Endothelial cell of umbilical vein (primary cell): ENCODE results near the gene YBX1. TPM values are rescaled to one million over a fixed set of nuclear protein-coding genes. Genes with fewer than 3 reads are reported as not detected.
"Not testable (repeated sequence)": the region's sequence is repeated elsewhere in the genome, so short reads cannot be mapped to it uniquely, and the experiment has no call there.

ENCODE experiments used
- BruUV-seq: library from RNA; stranded (reverse); fragments of 400-500 nt; replicated peaks from 2 replicates; lab custom pipeline; 2021; lab: Mats Ljungman, UMichigan
- CTCF ChIA-PET: fragments of 300-600, 350-600 bp; sonication (Branson Sonifier 250); formaldehyde crosslinking; loops from one replicate; lab custom pipeline; 2021; ENCODE audit warnings: antibody characterized with exemption, inconsistent platforms; lab: Charles Lee
- POLR2A ChIA-PET: fragments of 300-600, 350-600 bp; sonication (Branson Sonifier 250); formaldehyde crosslinking; loops from one replicate; lab custom pipeline; 2021; ENCODE audit warnings: antibody characterized with exemption, inconsistent platforms; lab: Charles Lee
- DNase-seq: peaks from one replicate; pipeline ENCODE4 v3.0.0-alpha.2; 2011; ENCODE audit warnings: low read depth, low spot score
- FAIRE-seq: peaks from 2 replicates; lab custom pipeline; 2011; peaks lifted over from hg19 to GRCh38; lab: Jason Lieb, UNC
- H2AFZ ChIP-seq: 2 replicates; pipeline ENCODE4 v1.6.0; 2012; ENCODE audit warnings: low read depth, low read length, control low read depth, inconsistent platforms
- H3K27ac ChIP-seq: 2 replicates; pipeline ENCODE4 v1.5.1; 2011; ENCODE audit warnings: low read depth, mild to moderate bottlenecking, control low read depth, low read length, moderate library complexity; ENCODE audit not compliant: insufficient read depth
- H3K27me3 ChIP-seq, 2 experiments: 2 replicates each; pipeline versions ENCODE4 v1.6.0 to v1.6.1; 2011; ENCODE audit warnings: low read length in 2 of 2, mixed read lengths in 1 of 2; ENCODE audit not compliant: control insufficient read depth in 2 of 2, insufficient read depth in 2 of 2
- H3K36me3 ChIP-seq, 2 experiments: 2 replicates in 1 of 2; 3 replicates in 1 of 2; pipeline ENCODE4 v1.5.1; 2011; ENCODE audit warnings: low read length in 2 of 2, mild to moderate bottlenecking in 1 of 2, moderate library complexity in 1 of 2; ENCODE audit not compliant: control insufficient read depth in 2 of 2, insufficient read depth in 2 of 2; ENCODE audit errors: extremely low read depth in 1 of 2
- H3K4me1 ChIP-seq: 3 replicates; pipeline ENCODE4 v1.5.1; 2011; ENCODE audit warnings: mild to moderate bottlenecking, low read length; ENCODE audit not compliant: control insufficient read depth, insufficient read depth; ENCODE audit errors: extremely low read depth
- H3K4me2 ChIP-seq: 2 replicates; pipeline ENCODE4 v1.6.1; 2011; ENCODE audit warnings: low read length, control low read depth, mixed read lengths; ENCODE audit not compliant: insufficient read depth
- H3K4me3 ChIP-seq, 3 experiments: fragments of 200-600 bp in 1 of 3; sonication (generic), shearing (Covaris generic) in 1 of 3; replicated peaks in 1 of 3; 2 replicates each; pipeline ENCODE4 v1.5.1; 2011 to 2016; ENCODE audit warnings: control low read depth in 3 of 3, low read length in 3 of 3, mild to moderate bottlenecking in 2 of 3, inconsistent platforms in 1 of 3, low read depth in 1 of 3, moderate library complexity in 1 of 3; ENCODE audit not compliant: insufficient read depth in 1 of 3
- H3K79me2 ChIP-seq: 2 replicates; pipeline ENCODE4 v1.6.0; 2012; ENCODE audit warnings: low read length, inconsistent platforms; ENCODE audit not compliant: control insufficient read depth, insufficient read depth
- H3K9ac ChIP-seq: replicated peaks from 2 replicates; pipeline ENCODE3; 2011; ENCODE audit warnings: low read length, control low read depth; ENCODE audit not compliant: insufficient read depth; ENCODE audit errors: extremely low read depth
- H3K9me1 ChIP-seq: replicated peaks from 3 replicates; pipeline ENCODE4 v1.6.0; 2011; ENCODE audit warnings: mild to moderate bottlenecking, low read length; ENCODE audit not compliant: control insufficient read depth, insufficient read depth; ENCODE audit errors: extremely low read depth
- H3K9me3 ChIP-seq: replicated peaks from 2 replicates; pipeline ENCODE4 v1.5.1; 2012; ENCODE audit warnings: low read length, inconsistent platforms; ENCODE audit not compliant: control insufficient read depth, insufficient read depth
- H4K20me1 ChIP-seq: replicated peaks from 2 replicates; pipeline ENCODE3; 2011; ENCODE audit warnings: mild to moderate bottlenecking, low read length; ENCODE audit not compliant: control insufficient read depth, insufficient read depth; ENCODE audit errors: extremely low read depth
- CTCF ChIP-seq, 2 donors: IDR thresholded peaks; 1 replicate in 1 of 2; 2 replicates in 1 of 2; pipeline ENCODE4 v1.5.1; 2011; ENCODE audit warnings: low read length in 2 of 2, mild to moderate bottlenecking in 2 of 2, moderate library complexity in 2 of 2, control low read depth in 1 of 2, inconsistent platforms in 1 of 2, low read depth in 1 of 2; ENCODE audit not compliant: insufficient read depth in 1 of 2; ENCODE audit errors: extremely low read depth in 1 of 2
- FOS ChIP-seq: IDR thresholded peaks from 2 replicates; pipeline ENCODE4 v1.6.1; 2011; ENCODE audit warnings: mild to moderate bottlenecking, low read length, moderate library complexity, borderline replicate concordance; ENCODE audit not compliant: insufficient read depth
- GATA2 ChIP-seq: IDR thresholded peaks from 2 replicates; pipeline ENCODE4 v1.7.0; 2011; ENCODE audit warnings: low read depth, mild to moderate bottlenecking, moderate library complexity, mixed read lengths, low read length; ENCODE audit not compliant: insufficient read length, insufficient read depth
- JUN ChIP-seq: IDR thresholded peaks from 2 replicates; pipeline ENCODE4 v1.6.1; 2011; ENCODE audit warnings: borderline replicate concordance, low read depth; ENCODE audit not compliant: insufficient read length, insufficient read depth
- MAX ChIP-seq: IDR thresholded peaks from 2 replicates; pipeline ENCODE4 v1.6.1; 2011; ENCODE audit not compliant: insufficient read depth, insufficient read length
- MYC ChIP-seq: IDR thresholded peaks from one replicate; pipeline ENCODE4 v1.6.1; 2011; ENCODE audit warnings: mild to moderate bottlenecking, low read depth, low read length
- POLR2A ChIP-seq: IDR thresholded peaks from 2 replicates; pipeline ENCODE4 v1.6.1; 2012; ENCODE audit warnings: low read depth, mild to moderate bottlenecking, control low read depth, low read length
- POLR2AphosphoS5 ChIP-seq: IDR thresholded peaks from 2 replicates; pipeline ENCODE4 v1.6.1; 2012; ENCODE audit warnings: low read depth, mild to moderate bottlenecking, control low read depth, low read length, moderate library complexity; ENCODE audit not compliant: insufficient read depth
- dilution Hi-C: fragments of 300-500 bp; cut with MboI; formaldehyde crosslinking; loops from one replicate; pipeline ENCODE4 v1.15.0; 2019; ENCODE audit warnings: low sequenced_read_pairs; ENCODE audit not compliant: extremely low pct_ligation_motif_present
- intact Hi-C: fragments of 100-400 bp; cut with micrococcal nuclease; formaldehyde crosslinking; loops from one replicate; pipeline ENCODE4 v1.10.0; 2022
- polyA plus RNA-seq, 4 experiments: library from polyadenylated mRNA; depleted of rRNA in 3 of 4; stranded (reverse) in 3 of 4; unstranded in 1 of 4; fragments of >200 nt; gene quantifications; 2 replicates each; pipeline versions ENCODE4 v1.2.1 to v1.2.3, GENCODE V29; 2011 to 2012; ENCODE audit warnings: missing spikeins in 1 of 4
- total RNA-seq: library from RNA; stranded (reverse); gene quantifications from 2 replicates; pipeline ENCODE4 v1.2.3, GENCODE V29; 2021

The YBX1 gene
- total and polyA plus RNA-seq, 2 donors (not counting 3 experiments of a cell fraction or from before 2014, with no cell fraction given): 430 to 783 TPM

GRCh38 chr1:42721926-42722325, 39.7 kb downstream of the YBX1 start:
- Histone ChIP-seq H3K4me2 (no peak overlapping the region), H3K4me3 (no peak overlapping the region), H3K79me2 (no peaks in the 10 kb centered on the region), H2AFZ (no peak overlapping the region), H3K27me3 (no peaks in the 10 kb centered on the region), H3K9ac (no peak overlapping the region), H3K9me3 (no peaks in the 10 kb centered on the region), H3K4me1 (no peaks in the 10 kb centered on the region), H3K27ac (no peak overlapping the region), H3K9me1 (no peaks in the 10 kb centered on the region), H3K36me3 (no peaks in the 10 kb centered on the region), H4K20me1 (no peaks in the 10 kb centered on the region)
- ChIA-PET POLR2A (no interaction called here), CTCF (interaction anchor here (0.6 kb wide), 2 partner anchors 37 to 613 kb away, joined by 3 read pairs; no protein-coding TSS in a partner anchor)
- FAIRE-seq (no peak), DNase-seq (no peak)
- no peak for TF ChIP-seq MAX
- TF ChIP-seq POLR2A: no peak
- no peak for TF ChIP-seq MYC
- no peak for TF ChIP-seq POLR2AphosphoS5
- TF ChIP-seq JUN: no peak
- TF ChIP-seq GATA2: no peak
- no peak for TF ChIP-seq FOS
- TF ChIP-seq CTCF (IDR thresholded peaks at IDR 0.05; ENCODE audit: extremely low read depth in 1 of 2, insufficient read depth in 1 of 2, low read depth in 1 of 2, low read length in 2 of 2): no peak
- BruUV-seq: no TSS peak
- dilution Hi-C loops: no loop called here
- intact Hi-C loops: no loop called here

GRCh38 chr1:42722403-42722802, 40.2 kb downstream of the YBX1 start:
- H3K36me3 ChIP-seq, intact Hi-C loops, dilution Hi-C loops, H3K27ac ChIP-seq, DNase-seq, H3K27me3 ChIP-seq, FAIRE-seq, H3K4me2 ChIP-seq, H3K9me1 ChIP-seq, H4K20me1 ChIP-seq, H3K4me3 ChIP-seq, BruUV-seq, H3K9me3 ChIP-seq, H3K4me1 ChIP-seq, H2AFZ ChIP-seq, H3K9ac ChIP-seq, H3K79me2 ChIP-seq: not testable (repeated sequence)
- ChIA-PET POLR2A (interaction anchor here (0.6 kb wide), 1 partner anchor 1068 kb away, joined by 3 read pairs; no protein-coding TSS in a partner anchor), CTCF (interaction anchor here (0.6 kb wide), 2 partner anchors 36 to 613 kb away, joined by 3 read pairs; no protein-coding TSS in a partner anchor)
